Left ventricle myocardium inferior (tissue), 1 donor: Measurements from ENCODE around the gene LDLRAP1. TPM values are rescaled to one million over a fixed set of nuclear protein-coding genes. Genes with fewer than 3 reads are reported as not detected.

ENCODE experiments used
- DNase-seq: peaks from one replicate; pipeline ENCODE4 v3.0.0-alpha.2; 2020
- H3K27ac ChIP-seq: fragments of 200-600 bp; replicated peaks from 2 replicates; pipeline ENCODE4 v1.8.0; 2021
- H3K27me3 ChIP-seq: fragments of 200-600 bp; 2 replicates; pipeline ENCODE4 v1.8.0; 2021; ENCODE audit warnings: low read depth
- H3K36me3 ChIP-seq: fragments of 200-600 bp; 2 replicates; pipeline ENCODE4 v1.8.0; 2021
- H3K4me1 ChIP-seq: fragments of 200-600 bp; 2 replicates; pipeline ENCODE4 v1.8.0; 2021
- H3K4me3 ChIP-seq: fragments of 200-600 bp; 2 replicates; pipeline ENCODE4 v1.8.0; 2021; ENCODE audit warnings: mild to moderate bottlenecking, moderate library complexity
- H3K9me3 ChIP-seq: fragments of 200-600 bp; replicated peaks from 2 replicates; pipeline ENCODE4 v1.8.0; 2021
- intact Hi-C: fragments of 100-400 bp; cut with micrococcal nuclease; formaldehyde crosslinking; loops from one replicate; pipeline ENCODE4 v1.11.0; 2022
- total RNA-seq: library from RNA; stranded (reverse); fragmentation: NEBNext Ultra II Directional; extraction: Animal tissue kit (Norgen Biotek cat#: 25700); gene quantifications from one replicate; pipeline ENCODE4 v1.2.1, GENCODE V29; 2021
- TF ChIP-seq, protein P1 (sequence below): fragments of 200-600 bp; IDR thresholded peaks from 2 replicates; pipeline ENCODE4 v1.8.0; 2021; ENCODE audit warnings: antibody characterized with exemption, mild to moderate bottlenecking, borderline replicate concordance
- donor health status: DM: no; HTN: yes; CAD: no; lungs with severe emphysema.

LDLRAP1 gene
- total RNA-seq, 1 donor from 2014 or later = 14.4 TPM

DNA sequence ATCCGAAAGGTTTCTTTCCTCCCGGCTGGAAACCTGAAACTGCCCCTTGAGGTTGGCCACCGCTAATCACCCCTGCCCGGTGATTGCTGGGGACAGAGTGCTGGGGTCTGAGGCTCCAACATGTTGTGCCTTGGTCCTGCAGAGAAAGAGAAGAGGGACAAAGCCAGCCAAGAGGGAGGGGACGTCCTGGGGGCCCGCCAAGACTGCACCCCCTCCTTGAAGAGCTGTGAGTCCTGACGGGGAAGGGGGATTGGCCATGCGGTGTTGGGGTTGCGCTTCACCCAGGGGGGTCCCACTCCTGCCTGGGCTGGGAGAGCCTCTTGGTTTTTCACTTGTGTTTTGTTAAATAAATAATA, 19.5 kb downstream of the LDLRAP1 start:
- Histone ChIP-seq H3K27me3 (no peaks in the 10 kb centered on the region), H3K36me3 (peaks cover 37% of the 10 kb centered on the region), H3K9me3 (no peaks in the 10 kb centered on the region), H3K4me1 (peaks cover 61% of the 10 kb centered on the region), H3K4me3 (no peak overlapping the region), H3K27ac (no peak overlapping the region)
- intact Hi-C loops = no loop called here
- no peak for DNase-seq
- TF ChIP-seq, protein P1, sequence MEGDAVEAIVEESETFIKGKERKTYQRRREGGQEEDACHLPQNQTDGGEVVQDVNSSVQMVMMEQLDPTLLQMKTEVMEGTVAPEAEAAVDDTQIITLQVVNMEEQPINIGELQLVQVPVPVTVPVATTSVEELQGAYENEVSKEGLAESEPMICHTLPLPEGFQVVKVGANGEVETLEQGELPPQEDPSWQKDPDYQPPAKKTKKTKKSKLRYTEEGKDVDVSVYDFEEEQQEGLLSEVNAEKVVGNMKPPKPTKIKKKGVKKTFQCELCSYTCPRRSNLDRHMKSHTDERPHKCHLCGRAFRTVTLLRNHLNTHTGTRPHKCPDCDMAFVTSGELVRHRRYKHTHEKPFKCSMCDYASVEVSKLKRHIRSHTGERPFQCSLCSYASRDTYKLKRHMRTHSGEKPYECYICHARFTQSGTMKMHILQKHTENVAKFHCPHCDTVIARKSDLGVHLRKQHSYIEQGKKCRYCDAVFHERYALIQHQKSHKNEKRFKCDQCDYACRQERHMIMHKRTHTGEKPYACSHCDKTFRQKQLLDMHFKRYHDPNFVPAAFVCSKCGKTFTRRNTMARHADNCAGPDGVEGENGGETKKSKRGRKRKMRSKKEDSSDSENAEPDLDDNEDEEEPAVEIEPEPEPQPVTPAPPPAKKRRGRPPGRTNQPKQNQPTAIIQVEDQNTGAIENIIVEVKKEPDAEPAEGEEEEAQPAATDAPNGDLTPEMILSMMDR = no peak

DNA sequence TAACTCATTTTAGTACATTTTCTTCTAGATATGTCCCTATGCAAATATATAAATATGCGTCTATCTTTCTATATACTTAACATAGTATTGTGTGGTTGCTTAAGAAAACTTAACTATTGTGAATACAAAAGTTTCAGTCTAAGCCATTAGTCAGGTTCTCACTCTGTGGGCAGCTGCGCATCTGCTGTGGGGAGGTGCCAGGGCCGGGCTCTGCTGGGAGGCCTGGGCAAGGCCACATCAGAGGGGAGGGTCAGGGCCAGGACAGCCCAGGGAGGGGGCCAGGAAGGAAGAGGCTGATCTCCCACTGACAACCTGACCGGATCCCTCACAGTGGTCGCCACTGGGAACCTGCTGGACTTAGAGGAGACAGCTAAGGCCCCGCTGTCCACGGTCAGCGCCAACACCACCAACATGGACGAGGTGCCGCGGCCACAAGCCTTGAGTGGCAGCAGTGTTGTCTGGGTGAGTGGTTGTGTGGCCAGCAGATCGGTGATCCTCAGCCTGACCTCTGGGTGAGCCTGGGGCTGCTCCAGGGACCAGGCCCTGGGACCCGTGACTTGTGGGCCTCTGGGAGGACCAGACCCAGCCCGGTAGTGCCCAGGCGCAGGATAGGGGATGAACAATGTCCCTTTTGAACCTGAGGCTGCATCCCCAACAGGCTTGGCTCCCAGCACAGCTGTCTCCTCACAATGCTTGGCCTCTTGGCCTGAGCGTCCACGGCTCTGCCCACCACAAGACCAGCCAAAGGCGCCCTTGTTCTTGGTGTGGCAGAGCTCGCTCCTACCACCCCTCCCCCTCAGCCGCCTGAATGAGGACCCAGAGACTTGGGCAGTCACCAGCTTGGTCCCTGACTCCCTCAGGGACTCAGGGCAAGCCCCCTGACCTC, 20.2 kb downstream of the LDLRAP1 start:
- DNase-seq = no peak

DNA sequence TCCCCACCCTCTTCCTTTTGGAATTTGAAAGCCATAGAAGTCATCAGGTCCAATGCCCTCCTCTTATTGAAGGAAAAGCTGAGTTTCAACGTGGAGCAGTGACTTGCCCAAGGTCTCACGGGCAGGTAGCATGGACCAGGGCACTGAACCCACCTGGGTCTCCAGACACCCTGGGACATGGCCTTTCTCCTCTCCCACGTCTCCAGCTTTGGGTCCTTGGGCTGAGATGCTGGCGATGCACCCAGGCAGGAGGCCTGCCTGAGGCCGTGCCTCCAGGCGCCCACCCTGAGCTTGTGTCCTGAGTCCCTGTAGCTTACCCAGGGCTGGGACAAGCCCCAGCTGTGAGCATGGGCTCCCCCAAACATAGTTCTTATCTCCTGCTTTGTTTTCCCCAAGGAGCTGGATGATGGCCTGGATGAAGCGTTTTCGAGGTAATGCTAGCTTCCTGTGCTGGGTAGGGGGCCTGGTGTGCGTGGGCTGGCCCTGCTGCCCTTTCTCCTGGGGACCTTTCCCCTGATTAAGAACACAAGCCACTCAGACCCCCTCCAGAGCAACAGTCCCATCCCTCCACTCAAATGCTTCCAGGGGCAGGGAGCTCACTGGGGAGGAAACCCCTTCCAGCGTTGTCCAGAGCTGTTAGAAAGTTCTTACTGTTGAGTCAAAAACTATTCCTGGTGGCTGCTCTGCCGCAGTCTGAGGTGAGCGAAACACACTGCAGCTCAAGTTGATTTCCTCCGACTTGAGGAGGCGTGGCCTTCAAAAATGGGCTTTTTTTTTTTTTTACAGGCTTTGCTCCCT, 21.6 kb downstream of the LDLRAP1 start:
- Histone ChIP-seq H3K4me1 (peaks cover 67% of the 10 kb centered on the region), H3K36me3 (peaks cover 19% of the 10 kb centered on the region), H3K4me3 (no peak overlapping the region), H3K27ac (peak overlapping the region; percentile 21), H3K9me3 (no peaks in the 10 kb centered on the region), H3K27me3 (no peaks in the 10 kb centered on the region)
- intact Hi-C loops = no loop called here
- TF ChIP-seq, protein P1 = no peak
- no peak for DNase-seq

More for the DNA sequence above, 20.2 kb downstream of the LDLRAP1 start:
- no peaks in the 10 kb centered on the region for H3K9me3 ChIP-seq
- no peak overlapping the region for H3K4me3 ChIP-seq
- intact Hi-C loops = no loop called here
- H3K36me3 ChIP-seq = peaks cover 31% of the 10 kb centered on the region
- TF ChIP-seq, protein P1 = no peak
- H3K4me1 ChIP-seq = peaks cover 66% of the 10 kb centered on the region
- H3K27ac ChIP-seq = no peak overlapping the region
- H3K27me3 ChIP-seq = no peaks in the 10 kb centered on the region

DNA sequence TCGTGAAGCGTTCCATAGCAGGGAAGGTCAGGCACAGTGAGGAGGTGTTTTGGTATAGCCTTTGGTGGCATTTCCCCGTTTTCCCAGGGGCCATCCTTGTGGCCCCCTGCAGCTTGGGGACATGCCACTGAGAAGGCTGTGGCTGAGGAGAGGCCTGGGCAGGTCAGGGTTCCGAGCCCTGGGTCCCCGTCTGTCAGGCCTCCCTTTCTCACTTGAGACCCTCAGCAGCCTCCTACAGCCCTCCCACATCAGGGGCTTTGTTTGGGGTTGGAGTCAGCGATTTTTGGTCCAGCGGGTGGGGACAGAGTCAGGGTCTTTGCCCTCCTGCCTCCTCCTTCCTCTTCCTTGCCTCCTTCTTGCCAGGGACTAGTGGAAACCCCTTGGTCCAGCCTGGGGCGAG, 22.2 kb downstream of the LDLRAP1 start:
- H3K4me1 ChIP-seq = peaks cover 61% of the 10 kb centered on the region

DNA sequence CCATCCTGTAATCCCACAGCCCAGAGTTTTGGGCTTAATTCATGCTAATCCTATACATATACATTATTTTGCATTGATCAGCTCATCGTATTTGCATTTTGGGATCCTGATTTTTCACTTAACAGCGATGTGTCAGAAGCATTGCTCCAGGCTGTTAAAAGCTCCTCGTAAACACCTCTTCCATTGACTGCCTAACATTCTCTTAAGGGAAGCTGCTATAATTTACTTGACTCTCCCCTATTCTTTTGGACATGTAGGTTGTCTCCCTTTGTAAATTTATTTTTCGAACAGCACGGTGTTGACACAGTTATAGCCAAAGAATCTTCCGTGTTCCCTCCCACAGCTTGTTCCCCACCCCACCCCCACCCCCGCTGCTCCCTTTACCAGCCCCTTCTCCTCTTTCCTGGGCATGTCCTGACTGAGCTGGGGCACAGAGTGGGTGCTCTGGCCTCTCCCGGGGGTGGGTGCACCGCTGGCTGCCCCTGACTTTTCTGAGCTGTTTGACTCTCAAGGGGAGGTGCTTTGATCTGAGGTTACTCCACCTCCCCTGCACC, 22.8 kb downstream of the LDLRAP1 start:
- Histone ChIP-seq H3K27me3 (no peaks in the 10 kb centered on the region), H3K4me3 (no peak overlapping the region), H3K4me1 (peaks cover 54% of the 10 kb centered on the region), H3K36me3 (peaks cover 19% of the 10 kb centered on the region), H3K27ac (peak overlapping the region; percentile 83), H3K9me3 (no peaks in the 10 kb centered on the region)
- TF ChIP-seq, protein P1 = no peak
- no peak for DNase-seq
- intact Hi-C loops = no loop called here

More for the DNA sequence above, 22.2 kb downstream of the LDLRAP1 start:
- Histone ChIP-seq H3K4me3 (no peak overlapping the region), H3K27me3 (no peaks in the 10 kb centered on the region), H3K27ac (peak overlapping the region; percentile 83), H3K9me3 (no peaks in the 10 kb centered on the region), H3K36me3 (peaks cover 19% of the 10 kb centered on the region)
- no peak for DNase-seq
- intact Hi-C loops = no loop called here
- TF ChIP-seq, protein P1 = no peak
